ENCODE results near the gene AGAP1.

GRCh38 chr2:235825946-235826345 lies 332.1 kb downstream of the AGAP1 start:
- TF ChIP-seq CTCF (IDR thresholded peaks at IDR 0.05) (no peak), POLR2A (IDR thresholded peaks at IDR 0.05) (no peak)
